ENCODE results near the gene IPP. TPM values are rescaled to one million over a fixed set of nuclear protein-coding genes. Genes with fewer than 3 reads are reported as not detected.

Gene IPP
- total and polyA plus RNA-seq, 2 of the 8 experiments (the other 6 are each of a cell fraction or from before 2014, with no cell fraction given), result 1.4 to 5.6 TPM

GRCh38 chr1:45667321-45668111 lies 82.9 kb downstream of the IPP start (continued):
- TF ChIP-seq FOSL1 (IDR thresholded peaks at IDR 0.05; ENCODE audit: insufficient read depth, low read depth, low read length) (no peak), SIX5 (IDR thresholded peaks at IDR 0.05; ENCODE audit: low read depth, low read length) (no peak), POU5F1 (IDR thresholded peaks at IDR 0.05; ENCODE audit: low read depth, low read length) (no peak), NANOG (IDR thresholded peaks at IDR 0.05; ENCODE audit: insufficient read depth, low read depth, low read length, poor library complexity, severe bottlenecking) (no peak), CBX5 (IDR thresholded peaks at IDR 0.05; ENCODE audit: low read depth, low read length) (no peak), YY1 (IDR thresholded peaks at IDR 0.05; ENCODE audit: low read depth, low read length) (no peak), EZH2 (IDR thresholded peaks at IDR 0.05; ENCODE audit: low read depth, low read length, severe bottlenecking) (no peak), TBP (IDR thresholded peaks at IDR 0.05; ENCODE audit: low read depth, low read length) (no peak)
- TF ChIP-seq, protein P1, sequence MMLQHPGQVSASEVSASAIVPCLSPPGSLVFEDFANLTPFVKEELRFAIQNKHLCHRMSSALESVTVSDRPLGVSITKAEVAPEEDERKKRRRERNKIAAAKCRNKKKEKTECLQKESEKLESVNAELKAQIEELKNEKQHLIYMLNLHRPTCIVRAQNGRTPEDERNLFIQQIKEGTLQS (IDR thresholded peaks at IDR 0.05; ENCODE audit: insufficient read depth, low read depth, low read length), result no peak
